HS-27A (cell line): Measurements from ENCODE around the gene FAM174C.

ENCODE experiments used
- DNase-seq: peaks from one replicate; pipeline ENCODE4 v3.0.0-alpha.2; 2012; ENCODE audit warnings: low read depth, missing footprints

The FAM174C gene

DNA sequence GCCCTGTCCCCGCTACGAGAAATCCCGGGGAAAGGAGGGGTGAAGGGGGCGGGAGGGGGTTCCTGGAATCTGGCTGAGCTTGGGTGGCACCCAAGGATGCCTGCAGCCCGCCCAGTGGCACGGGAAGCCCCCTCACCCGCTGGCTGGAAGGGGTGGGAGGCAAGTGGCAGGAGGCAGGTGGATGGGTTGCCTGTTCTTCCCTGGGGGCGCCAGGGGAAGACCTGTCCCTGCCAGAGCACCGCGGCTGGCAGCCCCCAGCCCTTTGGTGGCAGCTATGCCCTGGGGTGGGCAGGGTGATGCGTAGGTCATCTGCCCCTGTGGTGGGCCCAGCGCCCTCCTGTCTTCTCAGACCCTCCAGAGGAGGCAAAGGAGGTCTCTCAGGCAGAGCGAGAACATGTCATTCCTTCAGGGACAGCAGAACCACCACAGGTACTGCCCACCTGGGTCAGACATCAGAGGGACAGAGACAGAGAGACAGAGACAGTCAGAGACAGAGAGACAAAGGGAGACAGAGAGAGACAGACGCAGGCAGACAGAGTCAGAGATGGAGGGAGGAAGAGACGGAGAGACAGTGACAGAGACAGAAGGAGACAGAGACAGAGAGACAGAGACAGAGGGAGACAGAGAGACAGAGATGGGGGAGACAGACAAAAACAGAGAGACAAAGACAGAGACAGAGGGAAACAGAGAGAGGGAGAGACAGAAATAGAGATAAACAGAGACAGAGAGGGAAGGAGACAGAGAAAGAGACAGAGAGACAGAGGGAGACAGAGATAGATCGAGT, 47.1 kb downstream of the FAM174C start:
- no peak for DNase-seq

DNA sequence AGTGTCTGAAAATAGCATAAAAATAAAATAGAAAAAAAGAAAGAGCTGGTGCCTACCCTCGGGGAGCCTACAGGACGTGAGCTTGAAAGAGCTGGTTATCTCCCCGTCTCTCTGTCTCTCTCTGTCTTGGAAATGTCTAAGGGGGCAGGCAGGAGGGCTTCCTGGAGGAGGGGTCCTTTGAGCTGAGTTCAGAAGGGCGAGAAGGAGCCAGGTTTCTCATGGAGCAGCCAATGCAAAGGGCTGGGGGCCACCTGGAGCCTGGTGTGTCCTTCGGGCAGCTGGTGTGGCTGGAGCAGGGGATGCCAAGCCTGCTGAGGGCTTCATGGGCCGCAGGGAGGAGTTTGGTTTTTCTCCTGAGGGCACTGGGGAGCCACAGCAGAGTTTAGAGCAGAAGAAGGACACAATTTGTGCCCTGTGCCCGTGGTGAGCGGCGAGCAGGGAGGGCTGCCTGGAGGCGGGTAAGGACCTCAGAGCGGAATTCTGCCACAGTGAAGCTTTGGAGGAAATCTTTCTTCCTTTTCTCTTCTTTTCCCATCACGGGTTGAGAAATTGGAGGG, 49.0 kb downstream of the FAM174C start:
- no peak for DNase-seq

- DNase-seq: no peak
These were observed 49.7 kb downstream of the FAM174C start for GRCh38 chr19:1324806-1325567.

- no peak for DNase-seq
These were observed 50.4 kb downstream of the FAM174C start for GRCh38 chr19:1325568-1326294.

DNA sequence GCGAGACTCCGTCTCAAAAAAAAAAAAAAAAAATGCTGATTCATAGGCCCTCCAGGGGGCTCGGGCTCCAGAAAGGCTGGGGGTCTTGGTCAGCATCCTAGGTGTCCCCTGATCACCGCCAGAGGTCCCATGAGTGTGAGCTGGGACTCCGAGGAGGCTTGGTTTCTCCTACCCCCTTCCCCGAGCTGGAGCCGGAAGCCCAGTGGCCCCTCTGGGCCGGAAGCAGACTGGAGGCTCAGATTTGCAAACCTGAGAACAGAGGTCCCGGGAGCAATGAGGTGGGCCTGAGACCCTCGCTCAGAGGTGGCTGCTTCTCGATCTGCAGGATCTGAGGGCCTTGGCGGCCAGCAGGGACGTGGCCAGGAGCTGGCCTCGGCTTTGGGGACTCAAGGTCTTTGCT, 51.8 kb downstream of the FAM174C start:
- DNase-seq: no peak
